Measurements from ENCODE around the gene EHMT1.

DNA sequence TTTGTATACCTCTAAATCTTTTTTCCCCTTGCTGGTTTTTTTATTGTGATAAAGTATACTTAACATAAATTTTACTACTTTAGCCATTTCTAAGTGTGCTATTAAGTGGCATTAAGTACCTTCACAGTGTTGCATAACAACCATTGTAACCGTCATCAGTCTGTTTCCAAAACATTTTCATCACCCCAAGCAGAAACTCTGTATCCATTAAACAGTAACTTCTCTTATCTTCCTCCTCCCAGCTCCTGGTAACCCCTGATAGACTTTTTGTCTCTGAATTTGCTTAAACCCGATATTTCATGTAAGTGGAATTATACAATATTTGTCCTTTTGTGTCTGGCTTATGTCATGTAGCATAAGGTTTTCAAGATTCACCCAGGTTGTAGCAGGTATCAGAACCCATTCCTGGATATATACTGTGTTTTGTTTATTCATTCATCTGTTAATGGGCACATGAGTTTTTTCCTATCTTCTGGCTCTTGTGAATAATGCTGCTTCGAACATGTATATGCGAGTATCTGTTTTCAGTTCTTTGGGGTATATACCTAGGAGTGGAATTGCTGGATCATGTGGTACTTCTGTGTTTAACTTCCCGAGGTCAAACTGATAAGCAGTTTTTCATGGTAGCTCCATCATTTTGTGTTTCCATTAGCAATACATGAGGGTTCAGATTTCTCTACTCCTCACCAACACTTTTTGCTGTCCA lies 66.4 kb downstream of the EHMT1 start:
- TF ChIP-seq, protein P1, sequence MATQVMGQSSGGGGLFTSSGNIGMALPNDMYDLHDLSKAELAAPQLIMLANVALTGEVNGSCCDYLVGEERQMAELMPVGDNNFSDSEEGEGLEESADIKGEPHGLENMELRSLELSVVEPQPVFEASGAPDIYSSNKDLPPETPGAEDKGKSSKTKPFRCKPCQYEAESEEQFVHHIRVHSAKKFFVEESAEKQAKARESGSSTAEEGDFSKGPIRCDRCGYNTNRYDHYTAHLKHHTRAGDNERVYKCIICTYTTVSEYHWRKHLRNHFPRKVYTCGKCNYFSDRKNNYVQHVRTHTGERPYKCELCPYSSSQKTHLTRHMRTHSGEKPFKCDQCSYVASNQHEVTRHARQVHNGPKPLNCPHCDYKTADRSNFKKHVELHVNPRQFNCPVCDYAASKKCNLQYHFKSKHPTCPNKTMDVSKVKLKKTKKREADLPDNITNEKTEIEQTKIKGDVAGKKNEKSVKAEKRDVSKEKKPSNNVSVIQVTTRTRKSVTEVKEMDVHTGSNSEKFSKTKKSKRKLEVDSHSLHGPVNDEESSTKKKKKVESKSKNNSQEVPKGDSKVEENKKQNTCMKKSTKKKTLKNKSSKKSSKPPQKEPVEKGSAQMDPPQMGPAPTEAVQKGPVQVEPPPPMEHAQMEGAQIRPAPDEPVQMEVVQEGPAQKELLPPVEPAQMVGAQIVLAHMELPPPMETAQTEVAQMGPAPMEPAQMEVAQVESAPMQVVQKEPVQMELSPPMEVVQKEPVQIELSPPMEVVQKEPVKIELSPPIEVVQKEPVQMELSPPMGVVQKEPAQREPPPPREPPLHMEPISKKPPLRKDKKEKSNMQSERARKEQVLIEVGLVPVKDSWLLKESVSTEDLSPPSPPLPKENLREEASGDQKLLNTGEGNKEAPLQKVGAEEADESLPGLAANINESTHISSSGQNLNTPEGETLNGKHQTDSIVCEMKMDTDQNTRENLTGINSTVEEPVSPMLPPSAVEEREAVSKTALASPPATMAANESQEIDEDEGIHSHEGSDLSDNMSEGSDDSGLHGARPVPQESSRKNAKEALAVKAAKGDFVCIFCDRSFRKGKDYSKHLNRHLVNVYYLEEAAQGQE (IDR thresholded peaks at IDR 0.05; ENCODE audit: low read depth), result no peak
- TF ChIP-seq, protein P2, sequence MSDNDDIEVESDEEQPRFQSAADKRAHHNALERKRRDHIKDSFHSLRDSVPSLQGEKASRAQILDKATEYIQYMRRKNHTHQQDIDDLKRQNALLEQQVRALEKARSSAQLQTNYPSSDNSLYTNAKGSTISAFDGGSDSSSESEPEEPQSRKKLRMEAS (IDR thresholded peaks at IDR 0.05), result no peak
- TF ChIP-seq YY1 (IDR thresholded peaks at IDR 0.05; ENCODE audit: low read depth), result no peak
- TF ChIP-seq EP300 (IDR thresholded peaks at IDR 0.05; ENCODE audit: borderline replicate concordance), result no peak
- no peak for TF ChIP-seq RAD21 (IDR thresholded peaks at IDR 0.05; ENCODE audit: low read depth)
- TF ChIP-seq CEBPB (IDR thresholded peaks at IDR 0.05), result no peak
- no peak for TF ChIP-seq NFIC (IDR thresholded peaks at IDR 0.05)
- TF ChIP-seq EGR1 (IDR thresholded peaks at IDR 0.05), result no peak
